SK-N-MC (cell line): Measurements from ENCODE around the gene LCN15.

Experiments
- DNase-seq: peaks from one replicate; pipeline ENCODE4 v3.0.0-alpha.2; 2011; ENCODE audit warnings: low read depth, low spot score
- H3K27ac ChIP-seq: fragments of 200-600 bp; sonication (generic); 2 replicates; pipeline ENCODE4 v1.5.1; 2016; ENCODE audit warnings: mixed run types
- H3K36me3 ChIP-seq: fragments of 200-600 bp; sonication (generic); 2 replicates; pipeline ENCODE4 v1.6.1; 2017; ENCODE audit warnings: antibody characterized with exemption, low read length, mixed read lengths; ENCODE audit not compliant: insufficient read depth
- H3K4me3 ChIP-seq: fragments of 200-600 bp; sonication (generic); 2 replicates; pipeline ENCODE4 v1.5.1; 2016
- H3K9ac ChIP-seq: fragments of 200-600 bp; sonication (generic); 2 replicates; pipeline ENCODE4 v1.8.0; 2017; ENCODE audit warnings: mixed run types, mixed read lengths; ENCODE audit not compliant: insufficient read length
- H3K9me3 ChIP-seq: fragments of 200-600 bp; sonication (generic); 2 replicates; pipeline ENCODE4 v1.6.1; 2017; ENCODE audit warnings: low read depth, mild to moderate bottlenecking, antibody characterized with exemption, low read length, moderate library complexity, mixed read lengths
- EZH2 ChIP-seq: fragments of 200-600 bp; sonication (generic); IDR thresholded peaks from one replicate; pipeline ENCODE4 v1.6.1; 2017; ENCODE audit warnings: antibody characterized with exemption
- FOXP2 ChIP-seq: optimal IDR thresholded peaks from 2 replicates; pipeline ENCODE3; 2011; ENCODE audit warnings: mild to moderate bottlenecking, moderate library complexity; ENCODE audit not compliant: insufficient read depth; ENCODE audit errors: extremely low read length, control extremely low read depth
- POLR2AphosphoS5 ChIP-seq: IDR thresholded peaks from 2 replicates; pipeline ENCODE4 v1.6.1; 2012; ENCODE audit warnings: mild to moderate bottlenecking, low read depth, low read length, borderline replicate concordance

The LCN15 gene

DNA sequence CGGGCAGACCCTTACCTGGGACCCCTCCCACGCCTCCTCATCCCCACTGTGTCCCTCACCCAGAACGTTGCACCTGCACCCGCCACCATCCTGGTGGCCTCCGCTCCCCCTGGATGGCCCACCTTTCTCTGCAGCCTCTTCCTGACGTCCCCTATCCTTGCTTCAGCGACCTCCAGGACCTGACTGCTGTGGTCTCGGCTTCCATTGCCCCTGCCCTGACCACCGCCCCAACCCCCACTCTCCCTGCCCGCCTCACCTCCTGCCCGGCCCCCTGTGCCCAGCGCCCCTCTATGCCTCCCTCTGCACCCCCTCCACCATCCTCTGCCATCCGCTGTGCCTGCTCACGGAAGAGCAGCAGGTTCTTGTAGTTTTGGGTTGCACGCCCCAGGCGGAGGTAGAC, 23.8 kb downstream of the LCN15 start:
- no peak for DNase-seq
- Histone ChIP-seq H3K9ac (no peak overlapping the region), H3K27ac (no peak overlapping the region), H3K4me3 (no peak overlapping the region), H3K36me3 (no peaks in the 10 kb centered on the region), H3K9me3 (no peaks in the 10 kb centered on the region)
- TF ChIP-seq FOXP2 (no peak), EZH2 (no peak), POLR2AphosphoS5 (no peak)

DNA sequence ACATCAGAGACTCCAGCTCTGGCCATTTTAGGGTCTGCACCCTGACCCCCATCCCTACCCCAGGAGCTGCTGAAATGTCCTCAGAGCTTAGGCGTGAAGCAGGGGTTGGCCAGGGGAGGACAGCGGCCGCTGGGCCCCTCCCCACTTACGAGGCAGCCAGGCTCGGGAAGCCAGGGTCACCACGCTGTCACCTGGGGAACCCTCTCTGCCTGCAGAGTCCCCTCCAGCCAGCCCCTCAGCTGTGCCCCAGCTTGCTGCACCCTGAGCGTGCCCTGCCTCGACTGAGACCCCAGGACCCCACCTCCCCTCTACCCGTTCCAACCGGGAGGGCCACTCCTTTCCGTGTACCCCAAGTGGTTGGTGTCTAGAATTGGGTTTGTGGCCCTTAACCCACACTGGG, 24.2 kb downstream of the LCN15 start:
- no peak overlapping the region for H3K9ac ChIP-seq
- no peak overlapping the region for H3K27ac ChIP-seq
- no peak overlapping the region for H3K4me3 ChIP-seq
- no peaks in the 10 kb centered on the region for H3K36me3 ChIP-seq
- no peak for DNase-seq
- no peaks in the 10 kb centered on the region for H3K9me3 ChIP-seq
- no peak for TF ChIP-seq EZH2

GRCh38 chr9:136739509-136739908, 24.8 kb downstream of the LCN15 start:
- no peak for TF ChIP-seq EZH2
- no peak for TF ChIP-seq POLR2AphosphoS5
- TF ChIP-seq FOXP2, result no peak
- H3K27ac ChIP-seq, result no peak overlapping the region
- no peak overlapping the region for H3K9ac ChIP-seq
- no peaks in the 10 kb centered on the region for H3K36me3 ChIP-seq
- DNase-seq, result no peak
- H3K4me3 ChIP-seq, result no peak overlapping the region
- no peaks in the 10 kb centered on the region for H3K9me3 ChIP-seq

DNA sequence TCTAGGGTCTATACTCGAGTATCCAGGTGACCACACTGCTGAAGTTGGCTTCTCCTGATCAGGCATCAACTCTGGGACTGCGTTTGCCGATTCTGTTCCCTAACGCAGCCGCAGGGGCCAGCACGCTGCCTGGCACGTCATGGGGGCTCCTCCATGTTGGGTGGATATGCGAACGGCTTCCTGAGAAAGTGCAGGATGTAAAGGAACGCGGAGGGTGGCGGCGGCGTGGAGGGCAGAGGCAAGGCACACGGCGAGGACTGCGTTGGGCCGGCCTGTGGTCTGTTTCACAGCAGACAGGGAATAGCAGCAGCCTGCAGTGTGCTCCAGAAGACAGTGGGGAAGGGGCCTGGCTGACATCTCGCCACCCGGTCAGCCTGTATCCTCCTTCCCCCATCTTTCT, 25.4 kb downstream of the LCN15 start:
- no peak overlapping the region for H3K4me3 ChIP-seq
- TF ChIP-seq EZH2 (no peak), FOXP2 (no peak), POLR2AphosphoS5 (no peak)
- H3K9ac ChIP-seq, result no peak overlapping the region
- H3K27ac ChIP-seq, result no peak overlapping the region
- DNase-seq, result no peak
- H3K9me3 ChIP-seq, result no peaks in the 10 kb centered on the region
- H3K36me3 ChIP-seq, result no peaks in the 10 kb centered on the region

- H3K9me3 ChIP-seq, result no peaks in the 10 kb centered on the region
- H3K27ac ChIP-seq, result no peak overlapping the region
- H3K4me3 ChIP-seq, result no peak overlapping the region
- no peak for DNase-seq
- no peak overlapping the region for H3K9ac ChIP-seq
- H3K36me3 ChIP-seq, result no peaks in the 10 kb centered on the region
- no peak for TF ChIP-seq POLR2AphosphoS5
- no peak for TF ChIP-seq FOXP2
- TF ChIP-seq EZH2, result no peak
Measured at GRCh38 chr9:136735812-136736480, 28.4 kb downstream of the LCN15 start.

DNA sequence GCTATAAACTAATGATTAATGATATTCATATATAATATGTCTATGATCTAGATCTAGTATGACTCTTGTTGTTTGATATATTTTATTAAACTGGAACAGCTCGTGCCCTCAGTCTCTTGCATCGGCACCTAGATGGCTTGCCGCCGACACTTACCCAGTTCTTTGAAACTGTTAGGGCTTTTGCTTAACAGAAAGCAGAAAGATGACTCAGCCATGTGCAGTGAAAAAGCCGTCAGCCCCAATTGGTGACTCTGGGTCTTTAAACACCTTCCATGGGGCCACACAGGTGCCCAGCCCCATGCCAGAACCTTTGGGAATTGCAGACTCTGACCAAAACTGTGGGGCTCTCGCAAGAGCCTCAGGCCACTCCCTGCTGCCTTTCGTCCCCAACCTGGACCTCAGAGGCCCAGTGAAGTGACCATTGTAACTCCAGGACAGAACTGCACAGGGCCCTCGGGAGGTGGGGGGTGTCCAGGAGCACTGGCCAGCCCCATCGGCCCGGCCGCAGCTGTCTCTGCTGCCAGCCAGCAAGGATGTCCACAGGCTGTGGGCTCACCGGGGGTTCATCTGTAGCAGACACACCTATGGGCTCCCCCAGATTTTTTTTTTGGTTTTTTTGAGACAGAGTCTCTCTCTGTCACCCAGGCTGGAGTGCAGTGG, 29.4 kb downstream of the LCN15 start:
- no peak for DNase-seq

DNA sequence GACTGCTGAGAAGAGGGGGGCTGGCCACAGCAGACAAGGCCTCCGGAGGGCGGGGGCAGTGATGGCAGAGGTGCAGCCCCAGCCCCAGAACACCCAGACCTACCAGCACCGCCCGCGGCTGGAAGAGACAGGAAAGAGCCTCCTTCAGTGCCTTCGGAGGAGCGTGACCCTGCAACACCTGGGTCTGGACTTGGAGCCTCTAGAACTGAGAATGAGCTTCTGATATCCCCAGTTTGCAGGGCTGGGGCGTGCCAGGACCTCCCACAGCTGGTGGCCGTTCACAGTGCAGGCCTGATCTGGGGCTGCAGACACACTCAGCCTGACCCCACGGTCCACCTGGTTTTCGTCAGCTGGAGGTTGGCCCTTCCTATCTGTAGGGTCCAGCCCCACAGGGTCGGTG, 30.7 kb downstream of the LCN15 start:
- no peak for DNase-seq
- no peaks in the 10 kb centered on the region for H3K9me3 ChIP-seq
- no peak overlapping the region for H3K4me3 ChIP-seq
- H3K9ac ChIP-seq, result no peak overlapping the region
- no peaks in the 10 kb centered on the region for H3K36me3 ChIP-seq
- H3K27ac ChIP-seq, result no peak overlapping the region
- TF ChIP-seq FOXP2 (no peak), POLR2AphosphoS5 (no peak), EZH2 (no peak)

More for the DNA sequence above, 29.4 kb downstream of the LCN15 start:
- H3K4me3 ChIP-seq, result no peak overlapping the region
- H3K27ac ChIP-seq, result no peak overlapping the region
- no peaks in the 10 kb centered on the region for H3K9me3 ChIP-seq
- no peak overlapping the region for H3K9ac ChIP-seq
- TF ChIP-seq FOXP2, result no peak
- TF ChIP-seq POLR2AphosphoS5, result no peak
- no peak for TF ChIP-seq EZH2
- no peaks in the 10 kb centered on the region for H3K36me3 ChIP-seq

DNA sequence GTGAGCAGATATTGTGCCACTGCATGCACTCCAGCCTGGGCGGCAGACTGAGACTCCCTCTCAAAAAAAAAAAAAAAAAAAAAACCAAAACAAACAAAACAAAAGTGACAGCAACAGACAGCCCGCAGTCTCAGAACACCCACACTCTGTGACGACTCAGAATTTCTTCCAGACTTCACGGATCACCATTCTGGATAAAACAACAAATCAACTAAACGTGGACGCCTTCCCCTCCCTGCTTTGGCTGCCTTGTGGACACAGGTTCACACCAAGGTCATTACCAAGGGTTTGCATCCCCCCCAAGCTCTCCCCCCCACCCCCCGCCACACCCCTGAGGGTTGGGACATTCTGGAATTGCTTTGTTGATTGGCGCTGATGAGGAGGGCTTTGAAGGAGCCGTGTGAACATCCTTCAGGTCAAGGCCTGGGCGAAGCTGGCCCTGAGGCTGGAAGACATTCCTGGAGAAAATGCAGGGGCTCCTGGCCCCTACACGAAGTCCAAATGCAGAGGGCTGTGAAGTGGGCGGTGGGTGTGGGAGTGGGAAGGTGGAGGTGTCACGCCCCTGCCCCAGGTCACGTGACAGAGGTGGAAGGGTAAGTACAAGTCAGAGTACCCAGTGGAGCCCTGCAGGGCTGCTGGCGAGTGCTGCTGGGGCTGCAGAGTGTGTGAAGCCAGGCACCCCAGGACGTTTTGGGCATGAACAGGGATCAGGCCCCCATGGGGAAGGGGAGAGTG, 31.7 kb downstream of the LCN15 start:
- TF ChIP-seq POLR2AphosphoS5 (no peak), FOXP2 (no peak), EZH2 (no peak)
- H3K9me3 ChIP-seq, result no peaks in the 10 kb centered on the region

More for the DNA sequence above, 31.7 kb downstream of the LCN15 start:
- no peak overlapping the region for H3K9ac ChIP-seq
- DNase-seq, result no peak
- H3K27ac ChIP-seq, result no peak overlapping the region
- H3K4me3 ChIP-seq, result no peak overlapping the region
- no peaks in the 10 kb centered on the region for H3K36me3 ChIP-seq
